Nephron progenitor cell (in vitro differentiated cells): ENCODE data around the gene HP1BP3.

ENCODE experiments used
- DNase-seq: peaks from one replicate; pipeline ENCODE4 v3.0.0; 2021
- H3K27ac Mint-ChIP-seq: 2 replicates; pipeline ENCODE4 v1.8.0; 2021; ENCODE audit warnings: mild to moderate bottlenecking, moderate library complexity, mixed read lengths
- H3K27me3 Mint-ChIP-seq: 2 replicates; pipeline ENCODE4 v1.8.0; 2021; ENCODE audit warnings: mild to moderate bottlenecking, low read depth, mixed read lengths; ENCODE audit not compliant: poor library complexity
- H3K36me3 Mint-ChIP-seq: 2 replicates; pipeline ENCODE4 v1.8.0; 2021; ENCODE audit warnings: low read depth, mixed read lengths
- H3K4me1 Mint-ChIP-seq: 2 replicates; pipeline ENCODE4 v1.8.0; 2021; ENCODE audit warnings: mixed read lengths
- H3K4me3 Mint-ChIP-seq: 2 replicates; pipeline ENCODE4 v1.8.0; 2021; ENCODE audit warnings: mild to moderate bottlenecking, moderate library complexity, mixed read lengths
- H3K9me3 Mint-ChIP-seq: 2 replicates; pipeline ENCODE4 v1.8.0; 2021; ENCODE audit warnings: mild to moderate bottlenecking, moderate library complexity, mixed read lengths
- CTCF ChIP-seq: fragments of 200-600 bp; sonication (generic); IDR thresholded peaks from 2 replicates; pipeline ENCODE4 v1.5.0; 2021; ENCODE audit warnings: antibody characterized with exemption

HP1BP3 gene

GRCh38 chr1:20728371-20729154, 58.5 kb downstream of the HP1BP3 start:
- Mint-ChIP-seq H3K27ac (no peak overlapping the region), H3K9me3 (no peaks in the 10 kb centered on the region), H3K4me1 (peaks cover 27% of the 10 kb centered on the region), H3K4me3 (no peak overlapping the region), H3K27me3 (peaks cover 60% of the 10 kb centered on the region), H3K36me3 (no peaks in the 10 kb centered on the region)
- DNase-seq, result no peak
- no peak for TF ChIP-seq CTCF

GRCh38 chr1:20727746-20728316, 59.3 kb downstream of the HP1BP3 start:
- no peak overlapping the region for H3K27ac Mint-ChIP-seq
- no peaks in the 10 kb centered on the region for H3K36me3 Mint-ChIP-seq
- DNase-seq, result no peak
- TF ChIP-seq CTCF, result no peak
- peaks cover 22% of the 10 kb centered on the region for H3K4me1 Mint-ChIP-seq
- H3K4me3 Mint-ChIP-seq, result no peak overlapping the region
- H3K27me3 Mint-ChIP-seq, result peaks cover 52% of the 10 kb centered on the region
- H3K9me3 Mint-ChIP-seq, result no peaks in the 10 kb centered on the region

- peaks cover 46% of the 10 kb centered on the region for H3K27me3 Mint-ChIP-seq
- H3K4me3 Mint-ChIP-seq, result no peak overlapping the region
- H3K36me3 Mint-ChIP-seq, result no peaks in the 10 kb centered on the region
- no peak for DNase-seq
- H3K27ac Mint-ChIP-seq, result no peak overlapping the region
- H3K9me3 Mint-ChIP-seq, result no peaks in the 10 kb centered on the region
- no peak for TF ChIP-seq CTCF
- H3K4me1 Mint-ChIP-seq, result peaks cover 22% of the 10 kb centered on the region
Measured at GRCh38 chr1:20726932-20727745, 60.0 kb downstream of the HP1BP3 start.

GRCh38 chr1:20726118-20726911, 60.8 kb downstream of the HP1BP3 start:
- Mint-ChIP-seq H3K36me3 (no peaks in the 10 kb centered on the region), H3K4me1 (peaks cover 22% of the 10 kb centered on the region), H3K4me3 (no peak overlapping the region), H3K27me3 (peaks cover 43% of the 10 kb centered on the region), H3K27ac (no peak overlapping the region), H3K9me3 (no peaks in the 10 kb centered on the region)
- no peak for TF ChIP-seq CTCF
- DNase-seq, result no peak

GRCh38 chr1:20725189-20726117, 61.7 kb downstream of the HP1BP3 start:
- Mint-ChIP-seq H3K27me3 (peaks cover 37% of the 10 kb centered on the region), H3K27ac (no peak overlapping the region), H3K4me3 (no peak overlapping the region), H3K9me3 (no peaks in the 10 kb centered on the region), H3K4me1 (peaks cover 19% of the 10 kb centered on the region), H3K36me3 (no peaks in the 10 kb centered on the region)
- no peak for DNase-seq
- TF ChIP-seq CTCF, result no peak
